ENCODE results near the gene TIPARP.

Gene TIPARP

GRCh38 chr3:156674046-156674910 is at the start of gene TIPARP:
TIPARP (plus strand) TSS chr3:156674590; CDS start chr3:156677698, 3,108 bp downstream.
- DNase-seq (ENCODE audit: low read depth in 2 of 2, low spot score in 1 of 2) = peak; percentile 97 to 99

GRCh38 chr3:156626104-156626503 is 48.3 kb upstream of the TIPARP start:
- no peak for DNase-seq (ENCODE audit: low read depth in 2 of 2, low spot score in 1 of 2)

GRCh38 chr3:156627946-156628569 is 46.3 kb upstream of the TIPARP start:
- DNase-seq (ENCODE audit: low read depth in 2 of 2, low spot score in 1 of 2) = no peak

GRCh38 chr3:156628836-156629618 is 45.4 kb upstream of the TIPARP start:
- DNase-seq (ENCODE audit: low read depth in 2 of 2, low spot score in 1 of 2) = no peak

- DNase-seq (ENCODE audit: low read depth in 2 of 2, low spot score in 1 of 2) = no peak
Measured at GRCh38 chr3:156630081-156630772, 44.2 kb upstream of the TIPARP start.

GRCh38 chr3:156630773-156631093 is 43.7 kb upstream of the TIPARP start:
- no peak for DNase-seq (ENCODE audit: low read depth in 2 of 2, low spot score in 1 of 2)

GRCh38 chr3:156631323-156631722 is 43.1 kb upstream of the TIPARP start:
- no peak for DNase-seq (ENCODE audit: low read depth in 2 of 2, low spot score in 1 of 2)

- DNase-seq (ENCODE audit: low read depth in 2 of 2, low spot score in 1 of 2) = no peak
Measured at GRCh38 chr3:156632601-156633000, 41.8 kb upstream of the TIPARP start.

- DNase-seq (ENCODE audit: low read depth in 2 of 2, low spot score in 1 of 2) = no peak
Measured at GRCh38 chr3:156633335-156633734, 41.1 kb upstream of the TIPARP start.

- no peak for DNase-seq (ENCODE audit: low read depth in 2 of 2, low spot score in 1 of 2)
Measured at GRCh38 chr3:156635034-156635433, 39.4 kb upstream of the TIPARP start.

- DNase-seq (ENCODE audit: low read depth in 2 of 2, low spot score in 1 of 2) = no peak
Measured at GRCh38 chr3:156635973-156636372, 38.4 kb upstream of the TIPARP start.

GRCh38 chr3:156637480-156638022 is 36.8 kb upstream of the TIPARP start:
- no peak for DNase-seq (ENCODE audit: low read depth in 2 of 2, low spot score in 1 of 2)

- no peak for DNase-seq (ENCODE audit: low read depth in 2 of 2, low spot score in 1 of 2)
Measured at GRCh38 chr3:156638271-156638670, 36.1 kb upstream of the TIPARP start.

- no peak for DNase-seq (ENCODE audit: low read depth in 2 of 2, low spot score in 1 of 2)
Measured at GRCh38 chr3:156639414-156640023, 34.9 kb upstream of the TIPARP start.

GRCh38 chr3:156641618-156641975 is 32.8 kb upstream of the TIPARP start:
- DNase-seq (ENCODE audit: low read depth in 2 of 2, low spot score in 1 of 2) = no peak

- DNase-seq (ENCODE audit: low read depth in 2 of 2, low spot score in 1 of 2) = no peak
Measured at GRCh38 chr3:156642750-156643728, 31.4 kb upstream of the TIPARP start.

GRCh38 chr3:156643729-156644389 is 30.5 kb upstream of the TIPARP start:
- DNase-seq (ENCODE audit: low read depth in 2 of 2, low spot score in 1 of 2) = no peak

GRCh38 chr3:156644958-156645357 is 29.4 kb upstream of the TIPARP start:
- DNase-seq (ENCODE audit: low read depth in 2 of 2, low spot score in 1 of 2) = no peak

GRCh38 chr3:156646958-156647357 is 27.4 kb upstream of the TIPARP start:
- no peak for DNase-seq (ENCODE audit: low read depth in 2 of 2, low spot score in 1 of 2)
